IPS-20b (cell line): ENCODE data around the gene PGLYRP2.
"Not testable (repeated sequence)": the region's sequence is repeated elsewhere in the genome, so short reads cannot be mapped to it uniquely, and the experiment has no call there.

Experiments
- H3K27ac ChIP-seq: one replicate; pipeline ENCODE4 v1.5.1; 2013; ENCODE audit warnings: low read length
- H3K27me3 ChIP-seq: 2 replicates; pipeline ENCODE4 v1.6.1; 2013; ENCODE audit warnings: mild to moderate bottlenecking, low read length, inconsistent platforms; ENCODE audit not compliant: insufficient read depth
- H3K36me3 ChIP-seq: 2 replicates; pipeline ENCODE4 v1.6.1; 2013; ENCODE audit warnings: low read depth, mild to moderate bottlenecking, inconsistent platforms, low read length, moderate library complexity; ENCODE audit not compliant: insufficient read depth
- H3K4me1 ChIP-seq: 2 replicates; pipeline ENCODE4 v1.6.1; 2013; ENCODE audit warnings: mild to moderate bottlenecking, control low read depth, inconsistent platforms, low read length, moderate library complexity; ENCODE audit not compliant: insufficient read depth
- H3K4me3 ChIP-seq: 2 replicates; pipeline ENCODE4 v1.5.1; 2013; ENCODE audit warnings: mild to moderate bottlenecking, low read length, inconsistent platforms
- H3K9ac ChIP-seq: 2 replicates; pipeline ENCODE4 v1.6.1; 2013; ENCODE audit warnings: low read depth, mild to moderate bottlenecking, inconsistent platforms, low read length, moderate library complexity
- H3K9me3 ChIP-seq: 2 replicates; pipeline ENCODE4 v1.6.1; 2013; ENCODE audit warnings: mild to moderate bottlenecking, low read depth, low read length, inconsistent platforms; ENCODE audit not compliant: insufficient read depth

Gene PGLYRP2, protein sequence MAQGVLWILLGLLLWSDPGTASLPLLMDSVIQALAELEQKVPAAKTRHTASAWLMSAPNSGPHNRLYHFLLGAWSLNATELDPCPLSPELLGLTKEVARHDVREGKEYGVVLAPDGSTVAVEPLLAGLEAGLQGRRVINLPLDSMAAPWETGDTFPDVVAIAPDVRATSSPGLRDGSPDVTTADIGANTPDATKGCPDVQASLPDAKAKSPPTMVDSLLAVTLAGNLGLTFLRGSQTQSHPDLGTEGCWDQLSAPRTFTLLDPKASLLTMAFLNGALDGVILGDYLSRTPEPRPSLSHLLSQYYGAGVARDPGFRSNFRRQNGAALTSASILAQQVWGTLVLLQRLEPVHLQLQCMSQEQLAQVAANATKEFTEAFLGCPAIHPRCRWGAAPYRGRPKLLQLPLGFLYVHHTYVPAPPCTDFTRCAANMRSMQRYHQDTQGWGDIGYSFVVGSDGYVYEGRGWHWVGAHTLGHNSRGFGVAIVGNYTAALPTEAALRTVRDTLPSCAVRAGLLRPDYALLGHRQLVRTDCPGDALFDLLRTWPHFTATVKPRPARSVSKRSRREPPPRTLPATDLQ

DNA sequence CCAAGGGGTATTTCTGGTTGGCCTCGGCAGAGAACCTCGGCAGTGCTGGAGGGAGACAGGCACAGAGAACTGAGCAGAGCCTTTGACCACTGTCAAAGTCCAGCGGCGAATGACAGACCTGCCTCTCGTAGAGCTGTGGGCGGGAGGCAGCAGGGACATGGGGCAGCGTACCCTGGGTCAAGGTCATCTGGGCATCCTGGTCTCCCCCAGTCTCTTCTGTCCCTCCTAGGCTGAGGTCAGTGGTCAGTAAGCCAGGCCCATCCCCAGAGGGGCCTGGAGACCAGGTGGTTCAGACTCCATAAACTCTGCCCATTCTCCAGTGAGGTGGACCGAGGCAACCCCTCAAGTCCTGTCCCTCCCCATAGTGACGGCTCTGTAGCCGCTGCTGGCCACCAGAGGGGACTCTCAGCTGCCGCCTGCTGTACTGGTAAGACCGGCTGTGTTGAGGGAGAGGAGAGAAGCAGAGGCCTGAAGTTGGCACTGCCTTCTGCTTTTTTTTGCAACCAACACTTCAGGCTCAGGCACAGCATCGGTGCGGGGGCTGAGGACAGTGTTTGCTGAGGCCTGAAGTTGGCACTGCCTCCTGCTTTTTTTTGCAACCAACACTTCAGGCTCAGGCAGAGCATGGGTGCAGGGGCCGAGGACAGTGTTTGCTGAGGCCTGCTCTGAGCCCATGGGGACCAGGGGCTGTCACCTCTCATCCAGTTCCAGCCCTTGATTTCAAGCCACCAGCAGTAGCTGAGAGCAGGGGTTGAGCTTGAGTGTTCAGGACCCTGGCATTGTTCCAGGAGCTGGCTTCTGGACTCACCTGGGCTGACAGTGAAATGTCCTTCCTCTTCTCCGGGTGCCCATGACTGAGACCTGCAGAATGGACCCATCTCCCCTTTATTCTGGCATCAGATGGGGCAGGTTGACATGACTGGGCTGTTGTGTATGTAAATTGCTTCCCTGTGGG, at the start of gene PGLYRP2:
PGLYRP2 (minus strand) TSS at position 111 of the 955 bp plus-strand sequence. CDS start 130 bp downstream, outside the sequence.
- Histone ChIP-seq H3K27me3 (no peaks in the 10 kb centered on the region), H3K9me3 (peaks cover 61% of the 10 kb centered on the region), H3K4me3 (no peak within 1 kb of the TSS), H3K9ac (no peak within 1 kb of the TSS), H3K27ac (no peak within 1 kb of the TSS), H3K36me3 (no peaks in the 10 kb centered on the region), H3K4me1 (no peaks in the 10 kb centered on the region)

DNA sequence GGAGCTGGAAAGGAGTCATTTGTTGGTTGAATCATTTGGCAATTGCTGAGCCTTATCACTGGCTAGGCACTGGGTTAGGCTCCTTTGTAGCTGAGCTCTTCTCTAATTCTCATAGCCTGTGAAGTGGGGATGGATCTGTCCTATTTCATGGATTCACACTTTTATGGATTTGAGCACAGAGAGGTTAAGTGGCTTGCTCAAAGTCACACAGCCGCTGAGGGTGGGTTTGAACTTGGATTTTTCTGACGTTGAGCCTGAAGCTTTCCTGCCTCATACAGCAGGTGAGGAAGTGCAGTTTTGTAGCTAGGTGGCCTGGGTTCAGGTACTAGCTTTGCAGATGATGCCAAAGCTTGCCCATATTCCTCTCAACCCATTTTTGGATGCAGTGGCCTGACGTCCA, 48.4 kb upstream of the PGLYRP2 start:
- Histone ChIP-seq H3K36me3 (no peaks in the 10 kb centered on the region), H3K27ac (no peak overlapping the region), H3K9ac (no peak overlapping the region), H3K27me3 (no peaks in the 10 kb centered on the region), H3K9me3 (peaks cover 86% of the 10 kb centered on the region), H3K4me3 (no peak overlapping the region), H3K4me1 (no peaks in the 10 kb centered on the region)

DNA sequence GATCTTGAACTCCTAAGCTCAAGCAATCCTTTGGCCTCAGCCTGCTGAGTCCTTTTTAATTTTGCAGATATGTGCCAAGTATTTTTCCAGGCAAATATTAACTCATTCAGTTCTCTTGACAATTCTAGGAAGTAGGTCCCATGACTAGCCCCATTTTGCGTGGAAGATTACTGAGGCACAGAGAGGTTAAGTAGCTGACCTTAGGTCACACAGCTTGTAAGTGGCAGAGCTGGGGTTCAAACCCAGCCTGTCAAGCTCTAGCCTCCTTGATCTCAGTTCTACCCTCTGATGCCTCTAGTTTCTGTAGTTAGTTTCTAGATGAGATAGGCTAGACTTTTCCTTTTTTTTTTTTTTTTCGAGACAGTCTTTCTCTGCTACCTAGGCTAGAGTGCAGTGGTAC, 47.1 kb upstream of the PGLYRP2 start:
- Histone ChIP-seq H3K27ac (no peak overlapping the region), H3K27me3 (no peaks in the 10 kb centered on the region), H3K4me3 (no peak overlapping the region), H3K9ac (no peak overlapping the region), H3K4me1 (no peaks in the 10 kb centered on the region), H3K9me3 (peaks cover 85% of the 10 kb centered on the region), H3K36me3 (no peaks in the 10 kb centered on the region)

DNA sequence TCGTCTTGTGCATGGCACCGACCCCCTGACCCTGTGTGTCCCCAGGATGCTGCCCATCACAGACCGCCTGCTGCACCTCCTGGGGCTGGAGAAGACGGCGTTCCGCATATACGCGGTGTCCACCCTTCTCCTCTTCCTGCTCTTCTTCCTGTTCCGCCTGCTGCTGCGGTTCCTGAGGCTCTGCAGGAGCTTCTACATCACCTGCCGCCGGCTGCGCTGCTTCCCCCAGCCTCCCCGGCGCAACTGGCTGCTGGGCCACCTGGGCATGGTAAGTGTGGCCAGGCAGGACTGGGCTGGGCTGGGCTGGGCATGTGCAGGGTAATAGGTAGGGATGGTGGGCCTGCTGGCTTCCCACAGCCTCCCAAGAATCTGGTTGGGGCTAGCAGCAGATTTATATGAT, 46.0 kb upstream of the PGLYRP2 start:
- H3K4me3 ChIP-seq: no peak overlapping the region
- H3K9me3 ChIP-seq: peaks cover 81% of the 10 kb centered on the region
- no peaks in the 10 kb centered on the region for H3K36me3 ChIP-seq
- H3K27me3 ChIP-seq: no peaks in the 10 kb centered on the region
- H3K4me1 ChIP-seq: no peaks in the 10 kb centered on the region
- H3K9ac ChIP-seq: no peak overlapping the region
- no peak overlapping the region for H3K27ac ChIP-seq

DNA sequence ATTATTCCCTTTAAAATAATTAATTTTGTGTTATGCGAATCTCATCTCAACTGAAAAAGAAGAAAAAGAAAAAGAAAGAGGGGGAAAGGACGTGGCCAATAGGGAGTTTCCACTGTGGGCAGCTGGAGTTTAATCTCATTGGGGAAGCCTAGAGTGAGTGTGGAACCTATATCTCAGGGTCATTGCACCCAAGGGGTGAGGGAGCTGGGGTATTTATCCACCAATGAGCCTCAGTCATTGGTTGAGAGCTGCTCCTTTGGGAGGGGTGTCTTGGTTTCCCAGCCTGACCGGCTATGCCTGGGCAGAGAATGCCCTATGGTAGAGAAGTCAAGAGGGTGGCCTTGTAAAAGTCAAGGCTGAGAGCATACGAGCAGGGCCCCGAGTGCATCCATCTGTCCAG, 45.5 kb upstream of the PGLYRP2 start:
- Histone ChIP-seq H3K36me3 (no peaks in the 10 kb centered on the region), H3K4me1 (no peaks in the 10 kb centered on the region), H3K9me3 (peaks cover 78% of the 10 kb centered on the region), H3K9ac (no peak overlapping the region), H3K27ac (no peak overlapping the region), H3K27me3 (no peaks in the 10 kb centered on the region), H3K4me3 (no peak overlapping the region)

DNA sequence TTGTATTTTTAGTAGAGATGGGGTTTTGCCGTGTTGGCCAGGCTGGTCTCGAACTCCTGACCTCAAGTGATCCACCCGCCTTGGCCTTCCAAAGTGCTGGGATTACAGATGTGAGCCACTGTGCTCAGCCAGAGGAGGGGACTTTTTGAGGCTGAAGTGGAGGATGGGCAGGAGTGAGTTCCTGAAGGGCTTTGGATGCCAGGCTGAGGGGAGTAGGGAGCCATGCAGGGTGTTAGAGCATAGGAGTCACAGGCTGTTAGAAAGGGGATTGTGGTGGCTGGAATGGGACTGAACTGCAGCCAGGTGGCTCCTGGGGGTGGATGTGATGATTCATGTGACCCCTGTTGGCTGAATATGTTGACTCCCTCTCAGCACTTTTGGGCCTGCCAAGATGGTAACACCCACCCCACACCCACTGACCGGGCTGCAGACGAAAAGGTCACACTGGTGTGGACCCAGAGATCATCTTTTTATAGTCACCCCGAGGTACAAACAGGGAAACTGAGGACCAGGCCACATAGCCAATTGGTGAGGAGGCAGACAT, 40.2 kb upstream of the PGLYRP2 start:
- H3K27me3 ChIP-seq: no peaks in the 10 kb centered on the region
- H3K4me1 ChIP-seq: no peaks in the 10 kb centered on the region
- H3K9me3 ChIP-seq: peaks cover 73% of the 10 kb centered on the region
- no peak overlapping the region for H3K27ac ChIP-seq
- no peak overlapping the region for H3K9ac ChIP-seq
- no peak overlapping the region for H3K4me3 ChIP-seq
- H3K36me3 ChIP-seq: no peaks in the 10 kb centered on the region

DNA sequence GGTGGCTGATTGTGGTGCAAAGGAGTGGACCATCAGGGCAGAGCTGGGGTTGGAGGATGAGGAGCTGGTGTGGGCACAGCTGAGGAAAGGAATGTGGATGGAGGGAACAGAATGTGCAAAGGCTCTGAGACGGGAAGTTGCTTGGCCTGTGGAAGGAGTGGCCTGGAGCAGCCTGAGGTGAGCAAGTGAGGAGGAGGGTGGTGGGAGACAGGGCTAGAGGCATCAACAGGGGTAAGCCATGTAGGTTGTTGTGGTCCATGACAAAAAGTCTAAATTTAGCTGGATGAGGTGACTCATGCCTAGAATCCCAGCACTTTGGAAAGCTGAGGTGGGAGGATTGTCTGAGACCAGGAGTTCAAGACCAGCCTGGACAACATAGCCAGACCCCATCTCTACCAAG, 38.5 kb upstream of the PGLYRP2 start:
- Histone ChIP-seq H3K27me3 (no peaks in the 10 kb centered on the region), H3K4me1 (no peaks in the 10 kb centered on the region), H3K27ac (no peak overlapping the region), H3K9me3 (peaks cover 73% of the 10 kb centered on the region), H3K9ac (no peak overlapping the region), H3K4me3 (no peak overlapping the region; the same call in 1 of the 2 replicates), H3K36me3 (no peaks in the 10 kb centered on the region)

DNA sequence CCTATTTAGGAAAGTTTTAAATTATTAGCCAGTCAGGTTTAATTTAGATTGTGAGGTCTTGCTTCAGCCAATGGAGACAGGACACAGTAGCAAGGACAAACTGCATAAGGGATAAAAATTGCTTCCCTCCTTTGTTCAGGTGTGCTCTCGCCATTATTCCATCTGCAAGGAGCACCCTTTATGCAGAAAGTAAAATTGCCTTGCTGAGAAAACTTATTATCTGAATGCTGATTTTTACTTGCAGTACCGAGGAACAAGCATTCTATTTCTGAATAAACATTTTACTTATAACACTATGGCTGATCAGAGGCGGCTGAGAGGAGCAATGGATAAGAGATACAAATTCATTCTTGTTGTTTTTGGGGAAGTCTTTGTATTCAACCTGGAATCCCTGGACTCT, 37.1 kb upstream of the PGLYRP2 start:
- Histone ChIP-seq H3K27ac (no peak overlapping the region), H3K9ac (no peak overlapping the region)

DNA sequence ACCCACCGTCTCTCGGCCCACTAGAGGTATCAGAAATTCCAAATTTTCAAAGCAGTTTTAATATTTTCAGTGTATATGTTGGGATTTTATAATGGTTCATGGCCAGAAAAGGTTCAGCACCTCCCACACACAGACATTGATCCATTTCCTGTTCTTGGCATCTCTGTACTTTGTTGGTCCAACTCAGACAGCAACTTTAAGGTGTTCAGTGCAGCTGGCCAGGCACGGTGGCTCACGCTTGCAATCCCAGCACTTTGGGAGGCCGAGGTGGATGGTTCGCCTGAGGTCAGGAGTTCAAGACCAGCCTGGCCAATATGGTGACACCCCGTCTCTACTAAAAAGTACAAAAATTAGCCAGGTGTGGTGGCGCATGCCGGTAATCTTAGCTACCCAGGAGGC, 35.9 kb upstream of the PGLYRP2 start:
- H3K4me1 ChIP-seq, H3K36me3 ChIP-seq, H3K4me3 ChIP-seq, H3K27me3 ChIP-seq, H3K9ac ChIP-seq, H3K27ac ChIP-seq: not testable (repeated sequence)
- peaks cover 65% of the 10 kb centered on the region for H3K9me3 ChIP-seq

More for the DNA sequence above, 37.1 kb upstream of the PGLYRP2 start:
- Histone ChIP-seq H3K4me3 (no peak overlapping the region), H3K9me3 (peaks cover 69% of the 10 kb centered on the region), H3K36me3 (no peaks in the 10 kb centered on the region), H3K27me3 (no peaks in the 10 kb centered on the region), H3K4me1 (no peaks in the 10 kb centered on the region)

DNA sequence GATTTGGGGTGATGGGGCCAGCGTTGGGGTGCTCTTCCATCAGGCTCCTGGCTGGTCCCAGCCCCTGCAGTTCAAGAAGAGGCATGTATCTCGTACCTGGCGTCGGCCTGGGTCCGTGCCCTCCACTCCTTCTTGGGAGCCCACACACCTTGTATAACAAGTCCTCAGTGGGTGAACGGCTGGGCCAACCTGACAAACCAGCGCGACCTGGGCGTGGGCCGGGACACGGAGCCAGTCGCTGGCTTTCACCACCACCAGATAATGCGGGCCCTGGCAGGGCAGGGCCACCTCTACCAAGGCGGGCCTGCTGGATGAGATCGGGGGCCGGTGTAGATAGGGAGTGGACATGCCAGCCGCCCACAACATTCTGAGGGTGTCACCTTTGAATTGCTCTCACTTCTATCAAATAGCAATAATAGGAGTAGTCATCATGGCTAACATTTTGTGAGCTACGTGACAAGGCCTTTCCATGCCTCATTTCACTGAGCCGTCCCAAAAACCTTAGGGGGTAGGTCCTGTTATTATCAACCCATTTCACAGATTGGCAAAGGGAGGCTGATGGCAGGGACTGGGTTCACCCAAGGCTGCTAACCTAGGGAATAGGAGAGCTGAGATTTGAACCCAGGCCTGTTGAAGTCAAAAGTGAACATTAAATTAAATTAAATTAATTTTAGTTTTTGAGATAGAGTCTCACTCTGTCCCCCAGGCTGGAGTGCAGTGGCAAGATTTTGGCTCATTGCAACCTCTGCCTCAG, 32.5 kb upstream of the PGLYRP2 start:
- no peaks in the 10 kb centered on the region for H3K4me1 ChIP-seq
- peaks cover 5% of the 10 kb centered on the region; the same call in 1 of the 2 replicates for H3K27me3 ChIP-seq
- peaks cover 62% of the 10 kb centered on the region for H3K9me3 ChIP-seq
- H3K36me3 ChIP-seq: no peaks in the 10 kb centered on the region
- no peak overlapping the region for H3K27ac ChIP-seq
- no peak overlapping the region for H3K9ac ChIP-seq
- no peak overlapping the region for H3K4me3 ChIP-seq
